NOMO-1 treated with dmso at 0.1 percent for 144 hours (cell line): ENCODE measurements around the gene DTD1.
"Not testable (repeated sequence)": the region's sequence is repeated elsewhere in the genome, so short reads cannot be mapped to it uniquely, and the experiment has no call there.

Source experiments
- DNase-seq: peaks from one replicate; lab custom pipeline; 2025; ENCODE audit not compliant: unreplicated experiment; lab: John Stamatoyannopoulos, UW

The DTD1 gene

DNA sequence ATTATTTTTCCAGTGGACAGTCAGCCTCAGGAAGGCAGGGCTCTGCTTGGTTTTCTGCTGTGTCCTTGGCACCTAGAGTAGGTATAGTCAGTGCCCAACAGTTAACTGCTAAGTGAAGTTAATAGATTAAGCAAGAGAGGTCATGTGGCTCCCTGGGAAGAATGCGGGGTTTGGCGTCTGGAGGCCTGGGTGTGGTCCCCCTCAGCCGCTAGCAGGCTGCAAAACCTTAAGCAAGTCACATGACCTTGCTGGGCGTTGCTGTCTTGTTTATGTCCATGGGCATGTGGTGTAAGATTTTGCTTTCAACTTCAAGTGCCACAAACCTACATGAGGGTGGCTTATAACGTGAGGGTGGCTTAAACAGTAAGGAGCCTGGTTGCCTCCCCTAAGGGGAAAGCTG is 150.2 kb downstream of the DTD1 start:
- DNase-seq = peak; percentile 82

DNA sequence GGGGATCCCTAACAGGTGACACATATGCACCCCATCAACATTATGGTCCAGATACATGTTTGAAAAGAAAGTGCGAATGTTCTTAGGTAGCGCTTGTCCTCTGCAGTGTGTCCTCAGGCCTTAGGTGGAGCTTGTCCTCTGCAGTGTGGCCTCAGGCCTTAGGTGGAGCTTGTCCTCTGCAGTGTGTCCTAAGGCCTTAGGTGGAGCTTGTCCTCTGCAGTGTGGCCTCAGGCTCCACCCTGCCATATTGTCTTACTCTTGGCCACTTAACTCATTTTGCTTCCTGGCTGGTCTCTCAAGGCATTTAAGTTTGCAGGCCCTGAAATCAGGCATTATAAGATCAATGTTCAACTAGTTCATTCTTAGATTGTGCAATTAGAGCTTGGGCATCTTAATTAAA is 151.0 kb downstream of the DTD1 start:
- DNase-seq = no peak

DNA sequence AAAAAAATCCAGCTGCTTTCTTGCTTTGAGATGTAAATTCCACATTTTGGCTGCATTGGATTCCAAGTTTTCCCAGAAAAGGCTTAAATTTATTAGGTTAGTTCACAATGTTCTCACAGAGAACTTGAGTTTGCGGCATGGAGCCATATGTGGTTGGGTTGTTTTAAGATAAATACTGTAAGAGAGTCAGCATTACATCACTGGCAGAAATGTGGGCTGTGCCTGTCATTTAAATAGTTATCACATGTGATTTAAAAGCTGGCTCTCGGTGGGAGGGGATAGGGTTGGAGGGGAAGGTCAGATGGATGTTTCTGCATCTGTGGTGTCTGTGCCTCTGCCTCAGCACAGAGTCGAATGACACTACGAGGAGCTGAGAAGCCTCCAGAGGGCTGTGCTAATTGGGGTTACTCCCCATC is 151.9 kb downstream of the DTD1 start:
- no peak for DNase-seq

DNA sequence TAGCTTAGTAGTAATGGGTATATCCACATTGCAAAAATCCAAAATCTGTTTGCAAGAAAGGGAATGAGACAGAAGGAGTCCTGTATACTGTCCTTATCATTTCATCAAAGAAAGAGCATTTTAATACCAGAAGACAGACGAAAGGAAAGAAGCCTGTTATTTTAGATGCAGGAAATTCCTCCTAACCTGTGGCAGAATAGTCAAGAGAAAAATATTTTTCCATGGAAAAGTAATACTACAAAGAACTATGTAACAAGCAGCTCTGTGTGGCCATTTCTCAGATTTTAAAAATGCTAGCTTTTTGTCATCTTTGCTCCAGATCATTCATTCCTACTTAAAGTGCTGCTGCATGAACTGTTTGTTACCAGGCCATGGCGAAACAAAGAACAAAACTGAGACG is 152.9 kb downstream of the DTD1 start:
- DNase-seq = no peak

DNA sequence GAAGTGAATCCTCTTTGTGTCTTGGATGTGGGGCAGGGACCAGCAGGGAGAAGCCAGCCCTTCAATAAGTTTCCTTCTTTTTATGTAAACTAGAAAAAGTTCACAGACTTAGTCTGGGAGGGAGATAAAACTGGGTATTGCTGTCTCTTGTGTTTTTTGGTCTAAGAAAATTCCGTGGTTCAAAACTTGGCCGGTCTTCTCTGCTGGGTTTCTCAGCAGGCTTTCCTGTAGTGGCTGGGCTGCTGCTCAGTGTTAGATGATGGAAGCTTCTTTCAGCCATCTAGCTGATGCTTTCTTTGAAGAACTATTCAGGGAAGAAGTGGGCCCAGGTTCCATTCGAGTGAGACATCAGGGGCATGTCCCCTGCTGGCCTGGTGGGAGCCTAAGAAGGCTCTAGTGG is 155.0 kb downstream of the DTD1 start:
- DNase-seq = no peak

DNA sequence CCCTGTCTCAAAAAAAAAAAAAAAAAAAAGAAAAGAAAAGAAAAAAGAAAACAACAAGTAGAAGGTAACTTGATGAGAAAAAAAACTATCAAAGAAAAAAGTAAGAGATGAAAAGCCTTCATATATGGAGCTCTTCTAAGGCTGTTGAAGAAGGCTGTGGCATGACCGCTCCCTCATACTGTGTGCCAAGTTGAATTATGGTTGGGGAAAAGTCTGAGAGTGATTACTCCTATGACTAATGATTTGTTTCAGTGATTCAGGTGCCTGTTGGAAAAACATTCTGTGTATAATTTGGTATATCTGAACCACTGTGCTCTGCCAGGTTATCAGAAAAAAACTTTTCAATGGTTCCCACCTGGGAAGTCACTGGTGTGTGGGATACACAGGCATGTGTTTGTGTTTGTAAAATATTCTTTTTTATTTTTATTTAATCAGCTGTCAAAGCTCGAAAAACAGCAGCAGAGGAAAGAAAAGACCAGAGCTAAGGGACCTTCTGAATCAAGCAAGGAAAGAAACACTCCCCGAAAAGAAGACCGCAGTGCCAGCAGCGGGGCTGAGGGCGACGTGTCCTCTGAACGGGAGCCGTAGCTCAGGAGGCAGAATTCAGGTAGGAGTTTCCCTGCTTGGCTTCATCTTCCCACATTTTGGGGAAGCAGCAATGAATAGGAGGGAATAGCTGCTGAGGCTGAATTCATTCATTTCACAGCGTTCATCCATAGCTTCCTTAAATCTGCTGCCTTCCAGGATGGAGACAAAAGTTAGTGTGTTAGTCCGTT is 156.0 kb downstream of the DTD1 start:
- no peak for DNase-seq

DNA sequence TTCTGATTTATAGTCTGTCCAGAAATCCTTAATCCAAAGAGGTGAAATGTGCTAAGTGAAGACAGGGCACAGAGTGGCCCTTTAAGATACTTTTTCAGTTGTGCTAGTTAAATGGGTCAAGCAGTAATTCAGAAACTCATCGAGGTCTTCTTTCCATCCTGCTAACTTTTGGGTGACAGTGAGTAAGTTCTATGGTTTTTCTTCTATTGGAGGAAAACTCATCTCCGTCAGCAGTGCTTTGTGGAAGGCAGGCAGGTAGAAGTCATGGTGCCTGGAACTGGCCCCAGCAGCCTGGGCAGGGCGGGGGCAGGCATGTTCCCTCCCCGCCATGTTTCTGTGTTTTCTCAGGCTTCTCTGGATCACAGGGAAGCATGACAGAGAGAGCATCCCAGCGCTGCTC is 159.2 kb downstream of the DTD1 start:
- no peak for DNase-seq

DNA sequence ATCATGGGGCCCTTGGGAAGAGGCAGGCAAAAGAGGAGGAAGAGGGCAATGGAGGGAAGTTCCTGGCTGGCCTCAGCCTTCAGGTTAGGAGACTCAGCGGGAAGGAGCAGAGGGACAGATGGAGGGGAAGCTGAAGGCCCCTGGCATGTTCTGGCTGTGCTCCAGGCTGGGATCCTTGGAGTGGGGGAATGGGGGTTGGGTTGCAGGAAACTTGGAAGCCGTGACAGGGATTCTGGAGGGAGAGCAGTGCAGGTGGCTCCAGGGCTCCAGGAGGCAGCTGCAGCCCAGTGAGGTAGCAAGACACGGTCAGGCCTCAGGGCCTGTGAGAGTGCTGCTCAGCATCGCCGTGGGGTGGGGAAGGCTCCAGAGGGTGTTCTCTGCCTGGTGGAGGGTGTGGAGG is 161.1 kb downstream of the DTD1 start:
- no peak for DNase-seq

DNA sequence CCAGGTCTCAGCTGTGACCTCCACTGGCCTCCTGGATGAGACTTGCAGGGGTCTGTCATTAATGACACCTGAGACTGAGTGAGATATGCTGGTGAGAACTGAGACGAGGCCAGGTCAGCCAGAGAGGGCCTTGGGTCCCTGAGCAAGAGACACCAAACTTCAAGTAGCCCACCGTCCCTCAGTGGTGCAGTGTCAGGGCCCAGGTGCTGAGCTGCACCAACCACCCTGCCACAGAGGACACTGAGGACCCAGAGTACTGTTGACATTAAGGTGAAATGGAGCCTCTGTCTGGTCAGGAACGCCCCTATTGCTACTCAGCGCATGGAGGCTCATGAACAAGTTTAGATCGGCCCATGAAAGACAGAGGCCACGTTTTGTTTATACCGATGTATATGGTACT is 161.7 kb downstream of the DTD1 start:
- no peak for DNase-seq

DNA sequence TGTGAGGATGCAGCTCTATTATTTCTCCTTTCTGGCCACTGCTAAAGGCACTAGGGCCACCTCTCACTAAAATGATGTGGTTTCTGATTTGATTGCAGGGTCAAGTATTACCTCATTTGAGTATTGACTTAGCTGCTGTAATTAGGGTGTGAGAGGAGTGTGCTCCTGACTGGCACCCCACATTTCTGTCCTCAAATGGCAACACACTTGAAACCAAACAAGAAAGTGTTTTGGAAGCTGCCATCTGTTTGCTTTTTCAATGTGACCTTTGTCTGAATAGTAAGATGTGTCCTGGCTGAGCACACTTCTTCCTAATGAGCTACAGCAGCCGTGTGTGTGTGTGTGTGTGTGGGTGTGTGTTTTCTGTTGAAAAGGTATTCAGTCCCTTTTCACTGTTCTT is 162.9 kb downstream of the DTD1 start:
- no peak for DNase-seq

DNA sequence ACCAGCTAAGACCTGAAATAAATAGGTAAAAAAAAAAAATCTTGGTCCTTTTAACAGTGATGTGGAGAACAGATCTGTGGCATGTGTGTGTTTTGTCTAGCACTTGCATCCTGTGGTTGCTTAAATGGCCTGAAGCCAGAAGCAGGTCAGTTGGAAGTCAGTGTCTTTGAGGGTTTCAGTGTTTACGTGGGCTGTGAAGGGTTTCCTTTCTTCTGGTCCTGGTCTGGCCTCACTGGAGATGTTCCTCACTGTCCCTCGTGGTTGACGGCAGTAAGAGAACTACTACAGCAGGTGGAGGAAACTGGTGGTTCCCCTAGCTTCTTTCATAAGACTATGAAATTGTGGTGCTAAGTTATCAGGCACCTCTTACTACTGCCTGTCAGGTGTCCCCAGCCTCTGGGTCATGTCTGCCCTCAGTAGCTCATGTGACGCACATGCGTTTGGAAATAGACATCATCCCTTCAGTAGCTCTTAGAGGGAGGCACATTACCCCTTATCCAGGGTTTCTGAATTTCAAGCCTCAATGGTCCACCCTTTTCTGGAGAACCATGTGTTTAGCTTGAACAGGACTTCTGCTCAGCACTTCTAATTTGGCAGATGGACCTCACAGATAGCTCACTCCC is 166.3 kb downstream of the DTD1 start:
- no peak for DNase-seq

DNA sequence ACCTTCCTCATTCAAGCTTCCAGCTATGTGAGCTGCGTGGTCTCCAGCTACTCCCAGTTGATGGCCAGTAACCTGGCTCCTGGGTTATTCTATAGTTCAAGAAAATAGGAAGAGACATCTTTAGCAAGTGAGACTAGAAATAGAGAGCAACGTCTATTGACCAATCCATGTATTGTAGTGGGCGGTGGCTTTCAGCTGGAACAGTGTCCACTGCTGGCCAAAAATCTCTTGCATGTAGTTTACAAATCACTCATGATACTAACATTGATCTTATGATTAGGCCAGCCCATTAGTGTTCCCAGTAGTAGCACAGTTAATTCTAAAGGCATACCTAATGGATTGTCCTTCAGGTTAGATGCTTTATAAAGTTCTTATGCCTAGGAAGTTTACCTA is 166.8 kb downstream of the DTD1 start:
- no peak for DNase-seq

DNA sequence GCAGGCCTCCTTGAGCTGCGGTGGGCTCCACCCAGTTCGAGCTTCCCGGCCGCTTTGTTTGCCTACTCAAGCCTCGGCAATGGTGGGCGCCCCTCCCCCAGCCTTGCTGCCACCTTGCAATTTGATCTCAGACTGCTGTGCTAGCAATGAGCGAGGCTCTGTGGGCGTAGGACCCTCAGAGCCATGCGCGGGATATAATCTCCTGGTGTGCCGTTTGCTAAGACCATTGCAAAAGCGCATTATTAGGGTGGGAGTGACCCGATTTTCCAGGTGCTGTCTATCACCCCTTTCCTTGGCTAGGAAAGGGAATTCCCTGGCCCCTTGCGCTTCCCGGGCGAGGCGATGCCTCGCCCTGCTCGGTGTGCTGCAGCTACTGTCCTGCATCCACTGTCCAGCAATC is 173.0 kb downstream of the DTD1 start:
- DNase-seq = not testable (repeated sequence)

DNA sequence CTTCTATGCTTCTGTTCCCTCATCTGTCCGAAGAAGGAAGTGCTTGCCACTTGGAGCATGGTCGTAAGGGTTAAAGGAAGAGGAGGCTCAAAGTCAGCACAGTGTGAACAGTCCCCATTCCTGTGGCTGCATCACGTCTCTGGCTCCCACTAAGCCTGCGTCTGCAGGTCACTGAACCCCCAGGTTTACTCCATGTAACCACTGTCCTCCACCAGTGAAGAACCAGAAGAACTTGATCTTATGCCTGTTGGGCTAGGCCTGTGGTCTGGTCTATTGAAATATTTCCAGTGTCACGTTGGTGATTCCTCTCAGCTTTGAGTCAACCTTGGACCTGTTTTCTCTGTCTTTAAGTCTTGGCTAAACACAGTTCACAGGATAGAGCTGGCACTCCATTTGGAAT is 179.8 kb downstream of the DTD1 start:
- DNase-seq = no peak

DNA sequence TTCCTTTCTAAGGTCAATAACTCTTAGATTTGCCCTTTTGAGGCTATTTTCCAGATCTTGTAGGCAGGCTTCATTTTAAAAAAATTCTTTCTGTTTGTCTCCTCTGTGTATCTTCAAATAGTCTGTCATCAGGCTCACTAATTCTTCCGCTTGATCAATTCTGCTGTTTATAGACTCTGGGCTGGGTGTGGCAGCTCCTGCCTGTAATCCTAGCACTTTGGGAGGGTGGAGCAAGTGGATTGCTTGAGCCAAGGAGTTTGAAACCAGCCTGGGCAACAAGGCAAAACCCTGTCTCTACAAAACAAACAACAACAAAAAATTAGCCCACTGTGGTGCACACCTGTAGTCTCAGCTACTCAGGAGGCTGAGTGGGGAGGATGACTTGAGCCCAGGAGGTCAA is 185.7 kb downstream of the DTD1 start:
- no peak for DNase-seq

DNA sequence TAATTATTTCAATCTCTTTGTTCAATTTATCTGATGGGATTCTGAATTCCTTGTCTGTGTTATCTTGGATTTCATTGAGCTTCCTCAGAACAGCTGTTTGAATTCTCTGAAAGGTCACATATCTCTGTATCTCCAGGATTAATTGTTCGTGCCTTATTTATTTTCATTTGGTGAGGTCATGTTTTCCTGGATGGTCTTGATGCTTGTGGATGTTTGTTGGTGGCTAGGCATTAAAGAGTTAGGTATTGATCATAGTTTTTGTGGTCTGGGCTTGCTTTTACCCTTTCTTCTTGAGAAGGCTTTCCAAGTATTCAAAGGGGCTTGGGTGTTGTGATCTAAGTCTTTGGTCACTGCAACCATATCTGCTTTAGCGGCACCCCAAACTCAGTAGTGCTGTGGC is 186.4 kb downstream of the DTD1 start:
- DNase-seq = no peak

DNA sequence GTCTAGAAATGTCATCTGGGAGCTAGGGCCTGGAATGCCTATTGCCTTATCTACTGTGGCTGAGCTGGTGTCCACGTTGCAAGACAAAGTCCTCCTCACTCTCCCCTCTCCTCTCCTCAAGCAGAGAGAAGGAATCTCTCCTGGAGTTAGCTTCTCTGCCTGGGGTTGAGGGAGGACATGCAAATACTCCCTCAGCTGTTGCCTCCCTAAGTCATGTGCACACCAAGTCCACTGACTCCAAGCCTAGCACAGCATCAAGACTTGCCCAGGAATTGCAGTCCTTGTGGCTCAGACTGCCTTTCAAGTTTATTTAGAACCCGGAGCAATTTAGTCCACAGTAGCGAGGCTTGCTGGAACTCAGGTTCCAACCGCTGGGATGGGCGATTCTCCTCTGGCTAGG is 187.8 kb downstream of the DTD1 start:
- no peak for DNase-seq

DNA sequence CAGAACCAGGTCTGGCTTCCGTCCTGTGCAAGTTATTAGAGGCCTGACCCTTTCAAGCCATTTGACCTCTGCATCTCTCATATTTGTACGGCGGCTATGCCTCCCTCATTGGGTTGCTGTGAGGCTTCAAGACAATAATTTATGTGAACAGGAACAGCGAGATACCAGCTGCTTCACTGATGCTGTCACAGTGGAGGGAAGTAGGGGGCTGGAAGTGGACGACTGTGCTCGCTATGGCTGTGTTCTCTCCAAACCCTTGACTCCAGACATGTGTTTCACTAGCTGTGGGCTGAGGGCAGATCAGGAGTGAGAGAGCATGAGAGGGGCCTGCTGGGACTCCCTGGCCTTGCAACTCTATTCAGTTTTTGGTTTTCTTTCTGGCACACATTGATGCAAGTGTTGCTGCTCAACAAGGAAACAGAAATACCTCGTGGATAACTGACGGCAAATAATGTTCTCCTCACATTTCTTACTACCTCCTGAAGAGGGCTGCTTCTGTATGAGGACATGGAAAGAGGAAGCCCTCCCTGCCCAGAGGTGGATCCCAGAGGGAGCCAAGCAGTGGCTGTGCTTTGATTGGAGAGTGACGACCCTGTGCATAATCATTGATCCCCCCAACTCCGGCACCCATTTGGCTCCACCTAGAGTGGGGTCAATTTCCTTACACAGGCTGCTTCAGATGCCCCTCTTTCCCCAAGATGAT is 191.0 kb downstream of the DTD1 start:
- DNase-seq = no peak

DNA sequence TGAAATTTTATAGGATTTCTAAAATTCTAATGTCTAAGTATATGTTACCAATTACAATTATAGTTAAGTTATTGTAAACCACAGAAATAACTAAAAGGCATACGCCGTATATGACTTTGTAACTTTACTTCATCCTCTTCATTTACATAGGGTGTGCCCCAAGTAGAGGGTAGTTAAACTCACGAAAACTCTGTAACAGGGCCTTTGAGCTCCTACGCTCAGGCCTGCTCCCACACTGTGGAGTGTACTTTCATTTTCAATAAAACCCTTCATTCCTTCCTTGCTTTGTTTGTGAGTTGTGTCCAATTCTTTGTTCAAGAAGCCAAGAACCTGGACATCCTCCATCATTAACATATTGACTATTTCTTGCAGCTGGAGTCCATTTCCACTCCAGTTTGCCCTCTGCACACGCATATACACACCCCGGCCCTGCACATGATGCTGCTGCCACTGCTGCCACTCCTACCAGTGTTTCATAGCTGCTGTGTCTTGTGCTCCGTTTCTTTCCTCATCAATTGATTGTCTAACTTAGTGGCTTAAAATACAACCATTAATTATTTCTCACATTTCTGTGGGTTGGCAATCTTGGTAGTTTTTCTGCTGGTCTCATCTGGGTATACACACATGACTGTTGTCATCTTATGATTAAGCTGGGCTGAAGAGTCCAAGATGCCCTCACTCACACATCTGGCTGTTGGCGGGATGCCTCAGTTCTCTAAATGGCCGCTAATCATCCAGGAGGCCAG is 192.7 kb downstream of the DTD1 start:
- DNase-seq = no peak

DNA sequence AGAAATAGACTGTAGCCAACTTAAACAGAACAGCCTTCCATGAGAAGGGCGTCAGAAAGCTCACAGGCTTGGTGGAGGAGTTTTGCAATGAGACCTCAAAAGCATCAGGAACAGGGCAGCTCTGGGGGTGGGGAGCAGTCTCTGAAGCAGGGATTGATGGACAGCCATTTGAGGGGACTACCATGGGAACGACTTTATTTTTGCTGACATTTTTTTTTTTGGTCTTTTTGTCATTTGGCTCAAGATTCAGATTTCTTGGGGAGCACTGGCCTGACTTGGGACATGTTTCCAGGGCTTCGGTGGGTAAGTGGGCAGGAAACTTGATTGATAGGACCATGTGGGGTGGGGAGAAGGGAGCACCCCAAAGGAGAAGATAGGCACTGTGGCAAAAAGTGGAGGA is 193.7 kb downstream of the DTD1 start:
- no peak for DNase-seq

DNA sequence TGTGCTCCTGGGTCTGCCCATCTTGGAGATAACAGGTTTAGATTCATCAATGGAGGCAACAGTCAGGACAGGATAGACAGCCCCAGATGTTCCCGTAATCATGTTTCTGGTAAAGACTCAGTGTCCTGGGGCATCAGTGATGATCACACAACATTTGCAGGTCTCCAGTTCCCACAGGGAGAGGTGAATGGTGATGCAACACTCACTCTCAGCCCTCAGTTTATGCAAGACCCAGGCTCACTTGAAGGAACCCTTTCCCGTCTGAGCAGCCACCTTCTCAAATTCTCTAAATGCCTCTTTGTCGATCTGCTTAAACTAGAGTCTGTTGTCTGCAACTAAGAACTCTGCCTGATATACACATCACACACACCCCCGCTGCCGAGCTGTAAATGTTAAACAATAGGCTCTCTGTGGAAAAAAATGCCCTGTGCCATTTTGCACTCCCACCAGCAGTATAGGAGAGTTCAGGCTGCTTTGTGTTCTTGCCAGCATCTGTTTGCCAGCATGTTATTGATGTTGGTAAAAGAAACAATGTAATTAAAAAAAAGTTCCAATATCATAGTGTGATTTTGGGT is 195.6 kb downstream of the DTD1 start:
- DNase-seq = no peak
